PC-3 (cell line): ENCODE measurements around the gene ZRANB3.

Source experiments
- EZH2 ChIP-seq: fragments of 300-600 bp; sonication (generic); IDR thresholded peaks from one replicate; pipeline ENCODE4 v1.6.1; 2017; ENCODE audit warnings: antibody characterized with exemption, mild to moderate bottlenecking, low read length; ENCODE audit not compliant: unreplicated experiment
- EZH2phosphoT487 ChIP-seq: fragments of 300-600 bp; sonication (generic); IDR thresholded peaks from 2 replicates; pipeline ENCODE4 v1.6.1; 2018; ENCODE audit warnings: mild to moderate bottlenecking, antibody characterized with exemption, low read length, borderline replicate concordance
- TF ChIP-seq, protein P1 (sequence below): fragments of 300-600 bp; sonication (generic); conservative IDR thresholded peaks from 2 replicates; pipeline ENCODE4 v1.5.1; 2017; ENCODE audit warnings: antibody characterized with exemption, low read depth, mild to moderate bottlenecking, low read length

DNA sequence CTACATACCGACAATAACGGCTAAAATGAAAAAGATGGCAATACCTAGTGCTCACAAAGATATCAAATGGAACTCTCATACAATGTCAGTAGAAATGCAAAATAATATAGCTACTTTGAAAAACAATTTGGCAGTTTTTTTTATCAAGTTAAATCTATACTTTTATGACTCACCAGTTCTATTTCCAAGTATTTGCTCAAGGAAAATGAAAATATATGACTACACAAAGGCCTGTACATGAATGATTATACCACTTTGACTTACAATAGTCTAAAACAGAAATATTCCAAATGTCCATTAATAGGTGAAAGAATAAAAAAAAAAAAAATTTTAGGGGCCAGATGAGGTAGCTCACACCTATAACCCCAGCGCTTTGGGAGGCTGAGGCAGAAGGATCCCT is 219.8 kb downstream of the ZRANB3 start:
- TF ChIP-seq, protein P1, sequence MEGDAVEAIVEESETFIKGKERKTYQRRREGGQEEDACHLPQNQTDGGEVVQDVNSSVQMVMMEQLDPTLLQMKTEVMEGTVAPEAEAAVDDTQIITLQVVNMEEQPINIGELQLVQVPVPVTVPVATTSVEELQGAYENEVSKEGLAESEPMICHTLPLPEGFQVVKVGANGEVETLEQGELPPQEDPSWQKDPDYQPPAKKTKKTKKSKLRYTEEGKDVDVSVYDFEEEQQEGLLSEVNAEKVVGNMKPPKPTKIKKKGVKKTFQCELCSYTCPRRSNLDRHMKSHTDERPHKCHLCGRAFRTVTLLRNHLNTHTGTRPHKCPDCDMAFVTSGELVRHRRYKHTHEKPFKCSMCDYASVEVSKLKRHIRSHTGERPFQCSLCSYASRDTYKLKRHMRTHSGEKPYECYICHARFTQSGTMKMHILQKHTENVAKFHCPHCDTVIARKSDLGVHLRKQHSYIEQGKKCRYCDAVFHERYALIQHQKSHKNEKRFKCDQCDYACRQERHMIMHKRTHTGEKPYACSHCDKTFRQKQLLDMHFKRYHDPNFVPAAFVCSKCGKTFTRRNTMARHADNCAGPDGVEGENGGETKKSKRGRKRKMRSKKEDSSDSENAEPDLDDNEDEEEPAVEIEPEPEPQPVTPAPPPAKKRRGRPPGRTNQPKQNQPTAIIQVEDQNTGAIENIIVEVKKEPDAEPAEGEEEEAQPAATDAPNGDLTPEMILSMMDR, result no peak
- TF ChIP-seq EZH2 (no peak), EZH2phosphoT487 (no peak)
